NCI-H2029 (cell line): ENCODE measurements around the gene PCAT6.
"Not testable (repeated sequence)": the region's sequence is repeated elsewhere in the genome, so short reads cannot be mapped to it uniquely, and the experiment has no call there.

ENCODE experiments used
- DNase-seq: peaks from one replicate; lab custom pipeline; 2025; lab: John Stamatoyannopoulos, UW

Gene PCAT6

GRCh38 chr1:202810615-202811295 lies at the start of gene PCAT6:
Gene PCAT6, plus strand, starts transcription at chr1:202810954.
- DNase-seq, result peak; percentile 87

- no peak for DNase-seq
These were observed 48.7 kb upstream of the PCAT6 start for GRCh38 chr1:202762019-202762418.

- DNase-seq, result no peak
These were observed 45.0 kb upstream of the PCAT6 start for GRCh38 chr1:202765721-202766120.

GRCh38 chr1:202770135-202770534 lies 40.6 kb upstream of the PCAT6 start:
- DNase-seq, result no peak

GRCh38 chr1:202781180-202781579 lies 29.6 kb upstream of the PCAT6 start:
- no peak for DNase-seq

GRCh38 chr1:202786804-202787203 lies 23.9 kb upstream of the PCAT6 start:
- DNase-seq, result no peak

GRCh38 chr1:202788800-202789199 lies 22.0 kb upstream of the PCAT6 start:
- DNase-seq, result no peak

GRCh38 chr1:202791077-202791747 lies 19.5 kb upstream of the PCAT6 start:
- no peak for DNase-seq

- no peak for DNase-seq
These were observed 16.6 kb upstream of the PCAT6 start for GRCh38 chr1:202794051-202794740.

- not testable (repeated sequence) for DNase-seq
These were observed 15.8 kb upstream of the PCAT6 start for GRCh38 chr1:202794931-202795330.

GRCh38 chr1:202796670-202797069 lies 14.1 kb upstream of the PCAT6 start:
- no peak for DNase-seq

- DNase-seq, result no peak
These were observed 12.5 kb upstream of the PCAT6 start for GRCh38 chr1:202798260-202798659.

- no peak for DNase-seq
These were observed 11.9 kb upstream of the PCAT6 start for GRCh38 chr1:202798792-202799331.

- DNase-seq, result no peak
These were observed 10.0 kb upstream of the PCAT6 start for GRCh38 chr1:202800742-202801141.

- no peak for DNase-seq
These were observed 9.6 kb upstream of the PCAT6 start for GRCh38 chr1:202801175-202801574.

GRCh38 chr1:202802034-202802433 lies 8.7 kb upstream of the PCAT6 start:
- DNase-seq, result no peak

GRCh38 chr1:202802998-202803932 lies 7.5 kb upstream of the PCAT6 start:
- DNase-seq, result no peak

GRCh38 chr1:202804126-202804525 lies 6.6 kb upstream of the PCAT6 start:
- DNase-seq, result no peak

- no peak for DNase-seq
These were observed 4.6 kb upstream of the PCAT6 start for GRCh38 chr1:202805886-202806844.

- no peak for DNase-seq
These were observed 3.8 kb upstream of the PCAT6 start for GRCh38 chr1:202806845-202807450.
